K562 (cell line): Measurements from ENCODE around the gene ZNF620. TPM values are rescaled to one million over a fixed set of nuclear protein-coding genes. Genes with fewer than 3 reads are reported as not detected.

ENCODE experiments used
- BRCA1 ChIP-seq, 2 experiments: fragments of 450-650 bp in 1 of 2; sonication (generic) in 1 of 2; formaldehyde crosslinking in 1 of 2; IDR thresholded peaks; 2 replicates each; pipeline versions ENCODE4 v1.5.0 to v1.6.1; 2017 to 2020; ENCODE audit warnings: mild to moderate bottlenecking in 1 of 2, missing genetic modification reagents in 1 of 2
- CTBP1 ChIP-seq: fragments of 450-650 bp; IDR thresholded peaks from 2 replicates; pipeline ENCODE4 v1.6.1; 2016; ENCODE audit warnings: borderline replicate concordance
- EGR1 ChIP-seq: fragments of 450-650 bp; conservative IDR thresholded peaks from 2 replicates; pipeline ENCODE4 v1.6.1; 2017; ENCODE audit warnings: mild to moderate bottlenecking
- HCFC1 ChIP-seq: IDR thresholded peaks from 2 replicates; pipeline ENCODE4 v1.6.1; 2012; ENCODE audit warnings: low read depth, low read length, improper control_type of control experiment
- KLF1 ChIP-seq: fragments of 450-650 bp; IDR thresholded peaks from 2 replicates; pipeline ENCODE4 v1.6.1; 2016; ENCODE audit warnings: missing genetic modification characterization, missing compliant biosample characterization
- PRPF4 ChIP-seq: fragments of 200-400 bp; formaldehyde crosslinking; IDR thresholded peaks from one replicate; pipeline ENCODE4 v1.6.1; 2017; ENCODE audit warnings: low read length, low read depth, mild to moderate bottlenecking; ENCODE audit not compliant: insufficient read depth, poor library complexity, severe bottlenecking
- PTTG1 ChIP-seq: fragments of 450-650 bp; IDR thresholded peaks from 2 replicates; pipeline ENCODE4 v1.6.1; 2016; ENCODE audit warnings: low read depth, mild to moderate bottlenecking, missing genetic modification characterization, missing compliant biosample characterization
- RAD21 ChIP-seq, 2 experiments: fragments of 250-450 bp in 1 of 2; fragments of 450-650 bp in 1 of 2; sonication (Bioruptor Pico) in 1 of 2; formaldehyde crosslinking in 1 of 2; IDR thresholded peaks in 1 of 2; conservative IDR thresholded peaks in 1 of 2; 2 replicates each; pipeline versions ENCODE4 v1.4.0 to v1.8.0; 2020 to 2022; ENCODE audit warnings: mild to moderate bottlenecking in 2 of 2, moderate library complexity in 1 of 2
- TOE1 ChIP-seq, 2 experiments: fragments of 450-650 bp in 1 of 2; sonication (generic) in 1 of 2; formaldehyde crosslinking in 1 of 2; IDR thresholded peaks; 2 replicates each; pipeline versions ENCODE4 v1.7.1 to v1.8.0; 2016 to 2022; ENCODE audit warnings: borderline replicate concordance in 2 of 2, mild to moderate bottlenecking in 2 of 2, antibody characterized with exemption in 1 of 2, inconsistent platforms in 1 of 2, low read depth in 1 of 2, missing genetic modification reagents in 1 of 2, moderate library complexity in 1 of 2
- TRIM24 ChIP-seq, 2 experiments: fragments of 450-650 bp; IDR thresholded peaks; 2 replicates each; pipeline ENCODE4 v1.6.1; 2016
- ZNF239 ChIP-seq: fragments of 250-450 bp; sonication (Bioruptor Pico); IDR thresholded peaks from 2 replicates; pipeline ENCODE4 v1.4.0; 2020; ENCODE audit warnings: mild to moderate bottlenecking
- ZNF780A ChIP-seq: fragments of 250-450 bp; sonication (Bioruptor Pico); IDR thresholded peaks from 2 replicates; pipeline ENCODE4 v1.5.0; 2021; ENCODE audit warnings: mild to moderate bottlenecking
- polyA plus RNA-seq, 8 experiments: library from polyadenylated mRNA; depleted of rRNA in 4 of 8; stranded (reverse) in 5 of 8; unstranded in 3 of 8; fragments of >200 nt; fragmentation: Nextera tagmentation in 2 of 8; fragmentation: Illumina TruSeq in 1 of 8; extraction: Ambion mirVana in 2 of 8; extraction: Trizol in 1 of 8; gene quantifications; 2 replicates each; pipeline versions ENCODE4 v1.2.1 to v1.2.3, GENCODE V29; 2011 to 2014; ENCODE audit warnings: inconsistent platforms in 1 of 8, missing spikeins in 1 of 8
- total RNA-seq, 7 experiments: library from RNA; depleted of rRNA in 6 of 7; stranded (reverse); fragments of >200 nt in 6 of 7; fragmentation: Illumina TruSeq in 2 of 7; extraction: Trizol in 2 of 7; gene quantifications; 2 replicates each; pipeline versions ENCODE4 v1.2.1 to v1.2.3, GENCODE V29; 2011 to 2021; ENCODE audit warnings: low replicate concordance in 1 of 7
- TF ChIP-seq, protein P1 (sequence below): sonication (generic); formaldehyde crosslinking; IDR thresholded peaks from 2 replicates; pipeline ENCODE4 v1.8.0; 2022; ENCODE audit warnings: mild to moderate bottlenecking, missing genetic modification reagents
- TF ChIP-seq, protein P2 (sequence below): fragments of 450-650 bp; formaldehyde crosslinking; IDR thresholded peaks from 2 replicates; pipeline ENCODE4 v1.4.0; 2020; ENCODE audit warnings: mild to moderate bottlenecking, moderate library complexity
- TF ChIP-seq, protein P3 (sequence below), 2 experiments: fragments of 450-650 bp; IDR thresholded peaks; 2 replicates each; pipeline ENCODE4 v1.6.1; 2016

The ZNF620 gene
- total and polyA plus RNA-seq, 9 of the 15 experiments (the other 6 are each of a cell fraction or from before 2014, with no cell fraction given), result 1.2 to 5.5 (median 3.3) TPM

DNA sequence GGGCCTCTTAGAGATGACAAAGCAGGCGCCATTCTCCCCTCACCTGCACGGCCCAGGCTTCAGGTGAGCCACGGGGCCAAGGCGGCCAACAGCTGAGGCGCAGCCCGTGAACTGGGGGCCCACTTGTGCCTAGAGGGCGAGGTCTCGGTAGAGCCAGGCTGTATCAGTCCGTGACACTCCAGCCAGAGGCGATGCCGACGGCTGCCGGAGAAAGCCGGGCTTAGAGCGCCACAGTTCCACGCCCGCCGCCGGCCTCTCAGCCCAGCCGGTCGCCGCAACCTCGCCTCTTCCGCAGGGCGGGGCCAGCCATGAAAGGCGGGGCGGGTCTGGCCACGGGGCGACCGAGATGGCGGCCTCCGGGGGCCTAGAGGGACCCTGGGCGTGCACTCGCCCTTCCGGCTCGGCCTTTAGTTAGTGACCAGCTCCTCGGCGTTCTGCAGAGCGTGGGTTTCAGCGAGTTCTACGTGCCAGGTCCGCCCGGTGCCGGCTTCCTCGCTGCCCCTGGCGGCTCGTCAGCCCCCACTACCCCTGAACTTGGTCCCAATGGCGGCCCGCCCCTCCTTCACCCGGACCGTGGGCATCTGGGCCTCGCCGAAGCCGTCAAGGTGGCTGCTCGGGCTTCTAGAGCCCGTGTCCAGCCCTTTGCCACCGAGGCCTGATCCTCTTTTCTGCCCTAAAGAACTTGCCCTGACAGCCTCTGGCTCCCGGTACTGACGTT, 18.9 kb downstream of the ZNF620 start, which contains the start of gene ZNF621 (continued):
- TF ChIP-seq ZNF239 (peak; percentile 6; the same call in 1 of the 2 replicates), RAD21 (CRISPR knock-in tag; conservative IDR thresholded peaks at IDR 0.05 in 1 of 2, IDR thresholded peaks at IDR 0.05 in 1 of 2) (peak in 1 of 2 experiments; percentile 44; a peak in 2 of 4 replicates), PTTG1 (tag) (no peak), TRIM24 (IDR thresholded peaks at IDR 0.05) (peak in 1 of 2 experiments; percentile 40; a peak in 1 of 4 replicates), HCFC1 (peak; percentile 77), BRCA1 (IDR thresholded peaks at IDR 0.05) (no peak), BRCA1 (CRISPR knock-in tag; IDR thresholded peaks at IDR 0.05) (no peak), KLF1 (tag) (peak; percentile 91), ZNF780A (no peak), TOE1 (IDR thresholded peaks at IDR 0.05; ENCODE audit: borderline replicate concordance) (peak; percentile 57; the same call in 1 of the 2 replicates), TOE1 (CRISPR knock-in tag; IDR thresholded peaks at IDR 0.05; ENCODE audit: borderline replicate concordance, low read depth) (no peak; the same call in 1 of the 2 replicates), EGR1 (no peak), CTBP1 (peak; percentile 92), PRPF4 (peak; percentile 71)
- TF ChIP-seq, protein P1, sequence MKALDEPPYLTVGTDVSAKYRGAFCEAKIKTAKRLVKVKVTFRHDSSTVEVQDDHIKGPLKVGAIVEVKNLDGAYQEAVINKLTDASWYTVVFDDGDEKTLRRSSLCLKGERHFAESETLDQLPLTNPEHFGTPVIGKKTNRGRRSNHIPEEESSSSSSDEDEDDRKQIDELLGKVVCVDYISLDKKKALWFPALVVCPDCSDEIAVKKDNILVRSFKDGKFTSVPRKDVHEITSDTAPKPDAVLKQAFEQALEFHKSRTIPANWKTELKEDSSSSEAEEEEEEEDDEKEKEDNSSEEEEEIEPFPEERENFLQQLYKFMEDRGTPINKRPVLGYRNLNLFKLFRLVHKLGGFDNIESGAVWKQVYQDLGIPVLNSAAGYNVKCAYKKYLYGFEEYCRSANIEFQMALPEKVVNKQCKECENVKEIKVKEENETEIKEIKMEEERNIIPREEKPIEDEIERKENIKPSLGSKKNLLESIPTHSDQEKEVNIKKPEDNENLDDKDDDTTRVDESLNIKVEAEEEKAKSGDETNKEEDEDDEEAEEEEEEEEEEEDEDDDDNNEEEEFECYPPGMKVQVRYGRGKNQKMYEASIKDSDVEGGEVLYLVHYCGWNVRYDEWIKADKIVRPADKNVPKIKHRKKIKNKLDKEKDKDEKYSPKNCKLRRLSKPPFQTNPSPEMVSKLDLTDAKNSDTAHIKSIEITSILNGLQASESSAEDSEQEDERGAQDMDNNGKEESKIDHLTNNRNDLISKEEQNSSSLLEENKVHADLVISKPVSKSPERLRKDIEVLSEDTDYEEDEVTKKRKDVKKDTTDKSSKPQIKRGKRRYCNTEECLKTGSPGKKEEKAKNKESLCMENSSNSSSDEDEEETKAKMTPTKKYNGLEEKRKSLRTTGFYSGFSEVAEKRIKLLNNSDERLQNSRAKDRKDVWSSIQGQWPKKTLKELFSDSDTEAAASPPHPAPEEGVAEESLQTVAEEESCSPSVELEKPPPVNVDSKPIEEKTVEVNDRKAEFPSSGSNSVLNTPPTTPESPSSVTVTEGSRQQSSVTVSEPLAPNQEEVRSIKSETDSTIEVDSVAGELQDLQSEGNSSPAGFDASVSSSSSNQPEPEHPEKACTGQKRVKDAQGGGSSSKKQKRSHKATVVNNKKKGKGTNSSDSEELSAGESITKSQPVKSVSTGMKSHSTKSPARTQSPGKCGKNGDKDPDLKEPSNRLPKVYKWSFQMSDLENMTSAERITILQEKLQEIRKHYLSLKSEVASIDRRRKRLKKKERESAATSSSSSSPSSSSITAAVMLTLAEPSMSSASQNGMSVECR, result peak; percentile 82
- TF ChIP-seq, protein P2, sequence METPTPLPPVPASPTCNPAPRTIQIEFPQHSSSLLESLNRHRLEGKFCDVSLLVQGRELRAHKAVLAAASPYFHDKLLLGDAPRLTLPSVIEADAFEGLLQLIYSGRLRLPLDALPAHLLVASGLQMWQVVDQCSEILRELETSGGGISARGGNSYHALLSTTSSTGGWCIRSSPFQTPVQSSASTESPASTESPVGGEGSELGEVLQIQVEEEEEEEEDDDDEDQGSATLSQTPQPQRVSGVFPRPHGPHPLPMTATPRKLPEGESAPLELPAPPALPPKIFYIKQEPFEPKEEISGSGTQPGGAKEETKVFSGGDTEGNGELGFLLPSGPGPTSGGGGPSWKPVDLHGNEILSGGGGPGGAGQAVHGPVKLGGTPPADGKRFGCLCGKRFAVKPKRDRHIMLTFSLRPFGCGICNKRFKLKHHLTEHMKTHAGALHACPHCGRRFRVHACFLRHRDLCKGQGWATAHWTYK (CRISPR knock-in tag), result peak; percentile 6
- TF ChIP-seq, protein P3, sequence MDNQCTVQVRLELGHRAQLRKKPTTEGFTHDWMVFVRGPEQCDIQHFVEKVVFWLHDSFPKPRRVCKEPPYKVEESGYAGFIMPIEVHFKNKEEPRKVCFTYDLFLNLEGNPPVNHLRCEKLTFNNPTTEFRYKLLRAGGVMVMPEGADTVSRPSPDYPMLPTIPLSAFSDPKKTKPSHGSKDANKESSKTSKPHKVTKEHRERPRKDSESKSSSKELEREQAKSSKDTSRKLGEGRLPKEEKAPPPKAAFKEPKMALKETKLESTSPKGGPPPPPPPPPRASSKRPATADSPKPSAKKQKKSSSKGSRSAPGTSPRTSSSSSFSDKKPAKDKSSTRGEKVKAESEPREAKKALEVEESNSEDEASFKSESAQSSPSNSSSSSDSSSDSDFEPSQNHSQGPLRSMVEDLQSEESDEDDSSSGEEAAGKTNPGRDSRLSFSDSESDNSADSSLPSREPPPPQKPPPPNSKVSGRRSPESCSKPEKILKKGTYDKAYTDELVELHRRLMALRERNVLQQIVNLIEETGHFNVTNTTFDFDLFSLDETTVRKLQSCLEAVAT (IDR thresholded peaks at IDR 0.05), result no peak
